Measurements from ENCODE around the gene ZFP36L2. TPM values are rescaled to one million over a fixed set of nuclear protein-coding genes. Genes with fewer than 3 reads are reported as not detected.

The ZFP36L2 gene
- total and polyA plus RNA-seq, 9 of the 15 experiments (the other 6 are each of a cell fraction or from before 2014, with no cell fraction given): 4.1 to 60.6 (median 20.3) TPM

- 0 out of 2 replicates have a peak, but pooled peaks have one; percentile 34 for TF ChIP-seq ZBTB40 (IDR thresholded peaks at IDR 0.05)
- no peak for TF ChIP-seq ZBTB40 (CRISPR knock-in tag; IDR thresholded peaks at IDR 0.05)
- TF ChIP-seq ZNF384 (IDR thresholded peaks at IDR 0.05; ENCODE audit: low read depth, low read length): no peak
- no peak for TF ChIP-seq STAG1 (CRISPR knock-in tag; IDR thresholded peaks at IDR 0.05; ENCODE audit: borderline replicate concordance)
- TF ChIP-seq IRF9 (tag; IDR thresholded peaks at IDR 0.05): no peak
- TF ChIP-seq BCLAF1 (IDR thresholded peaks at IDR 0.05; ENCODE audit: borderline replicate concordance in 1 of 2, control insufficient read depth in 1 of 2, low read depth in 2 of 2, low read length in 1 of 2): no peak
- no peak for TF ChIP-seq EHMT2 (IDR thresholded peaks at IDR 0.05)
- no peak for TF ChIP-seq CCNT2 (IDR thresholded peaks at IDR 0.05; ENCODE audit: borderline replicate concordance, extremely low read depth, insufficient read length, low read depth, low read length)
- TF ChIP-seq ATF2 (CRISPR knock-in tag; IDR thresholded peaks at IDR 0.05): no peak
- TF ChIP-seq ETV6 (IDR thresholded peaks at IDR 0.05; ENCODE audit: borderline replicate concordance in 1 of 2, low read depth in 2 of 2, low read length in 1 of 2): peak; percentile 14 to 61; a peak in 2 of 4 replicates
- TF ChIP-seq ETV6 (CRISPR knock-in tag; IDR thresholded peaks at IDR 0.05; ENCODE audit: borderline replicate concordance): no peak
- no peak for TF ChIP-seq TFAM (CRISPR knock-in tag; conservative IDR thresholded peaks at IDR 0.05)
Observed at GRCh38 chr2:43185146-43185545, 41.3 kb downstream of the ZFP36L2 start (continued).

All from K562 (cell line).